ENCODE results near the gene CTBP1.

Gene CTBP1

DNA sequence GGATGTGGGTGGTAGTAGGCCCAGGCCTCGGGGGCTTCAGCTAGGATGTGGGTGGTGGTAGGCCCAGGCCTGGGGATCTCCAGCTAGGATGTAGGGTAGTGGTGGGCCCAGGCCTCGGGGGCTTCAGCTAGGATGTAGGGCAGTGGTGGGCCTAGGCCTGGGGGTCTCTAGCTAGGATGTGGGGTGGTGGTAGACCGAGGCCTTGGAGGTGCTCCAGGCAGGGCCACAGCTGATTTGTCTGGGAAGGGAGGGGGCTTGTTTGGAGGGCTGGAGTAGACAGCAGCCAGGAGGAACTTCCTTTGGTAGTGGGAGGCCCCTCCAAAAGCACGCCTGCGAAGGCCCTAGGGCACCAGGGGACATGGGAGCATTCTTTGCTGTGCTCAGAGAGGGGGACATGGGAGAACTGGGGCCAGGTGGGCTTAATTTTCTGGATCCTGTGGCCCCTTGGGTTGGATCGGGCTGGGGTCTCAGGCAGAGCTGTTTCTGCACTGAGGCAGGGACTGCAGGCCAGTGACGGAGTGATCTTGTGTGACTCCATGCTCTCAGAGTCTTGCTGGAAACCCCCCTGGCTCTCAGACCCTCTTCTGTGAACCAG is 73.2 kb downstream of the CTBP1 start:
- no peak for DNase-seq (ENCODE audit: low spot score)

DNA sequence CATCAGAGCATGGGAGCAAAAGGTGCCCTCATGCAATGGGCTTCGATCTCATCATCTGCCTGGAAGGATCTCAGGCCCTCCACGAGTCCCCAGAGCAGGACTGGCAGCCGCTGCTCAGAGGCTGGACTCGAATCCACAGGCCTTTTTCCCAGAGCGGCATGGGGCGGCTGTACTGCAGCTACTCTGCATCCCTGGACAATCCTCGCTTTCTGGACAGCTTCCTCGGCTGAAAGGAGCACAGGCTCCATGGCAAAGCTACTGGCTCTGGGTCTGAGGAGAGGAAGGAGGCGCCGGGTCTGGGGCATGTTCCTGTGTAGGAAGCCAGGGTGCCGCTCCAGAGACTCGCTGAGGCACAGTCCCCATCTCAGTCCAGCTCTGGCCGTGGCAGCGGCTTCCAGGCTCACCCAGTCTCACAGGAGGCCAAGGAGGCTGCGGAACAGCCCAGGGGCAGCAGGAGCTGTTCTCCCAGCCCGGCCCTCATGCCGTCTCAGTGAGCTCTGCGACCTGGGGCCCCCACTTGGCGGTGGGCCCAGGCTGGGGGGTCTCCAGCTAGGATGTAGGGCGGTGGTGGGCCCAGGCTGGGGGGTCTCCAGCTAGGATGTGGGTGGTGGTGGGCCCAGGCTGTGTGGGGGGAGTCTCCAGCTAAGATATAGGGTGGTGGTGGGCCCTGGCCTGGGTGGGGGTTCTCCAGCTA is 73.8 kb downstream of the CTBP1 start:
- DNase-seq (ENCODE audit: low spot score) = no peak

DNA sequence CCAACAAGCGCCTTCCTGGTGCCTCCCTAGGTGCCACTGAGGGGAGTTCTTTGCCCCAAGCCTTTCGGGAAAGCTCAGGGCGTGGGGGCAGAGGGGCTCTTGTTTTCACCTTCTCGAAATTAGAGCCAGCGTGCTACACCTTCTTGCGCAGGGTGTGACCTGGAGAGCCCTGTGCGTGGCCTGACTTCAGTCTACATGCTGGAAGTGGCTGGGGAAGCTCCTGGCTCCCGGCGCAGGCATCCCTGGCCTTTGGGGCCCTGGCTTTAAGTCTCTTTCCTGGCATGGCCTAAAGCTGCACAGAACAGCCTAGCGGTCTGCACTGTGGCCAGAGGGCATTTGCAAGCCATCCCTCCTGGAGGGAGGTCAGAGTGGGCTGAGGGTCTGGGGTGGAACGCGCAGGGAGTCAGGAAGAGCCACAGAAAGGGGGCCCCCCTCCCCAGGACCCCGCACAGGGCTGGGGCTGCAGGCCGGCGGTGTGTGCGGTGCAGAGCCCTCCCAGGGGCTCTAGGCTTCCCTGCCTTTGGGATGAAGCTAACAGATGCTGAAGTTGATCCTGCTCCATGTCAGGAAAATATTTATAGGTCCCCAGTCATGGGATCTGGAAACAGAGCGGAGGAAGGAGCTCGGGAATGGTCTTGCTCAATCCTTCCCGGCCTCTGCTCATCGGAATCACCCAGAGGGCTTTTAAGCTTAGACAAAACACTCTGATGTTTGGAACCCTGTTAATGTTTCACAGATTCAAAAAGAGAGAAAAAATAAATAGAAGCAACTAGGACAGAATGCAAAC is 75.8 kb downstream of the CTBP1 start:
- DNase-seq (ENCODE audit: low spot score) = no peak

GRCh38 chr4:1172228-1172851 is 76.6 kb downstream of the CTBP1 start, which contains the start of gene SPON2:
Gene SPON2, minus strand, starts transcription at chr4:1172583.
- DNase-seq (ENCODE audit: low spot score) = no peak

GRCh38 chr4:1171311-1172227 is 77.4 kb downstream of the CTBP1 start:
- no peak for DNase-seq (ENCODE audit: low spot score)

- no peak for DNase-seq (ENCODE audit: low spot score)
Measured at GRCh38 chr4:1170976-1171310, 78.0 kb downstream of the CTBP1 start.

- no peak for DNase-seq (ENCODE audit: low spot score)
Measured at GRCh38 chr4:1170156-1170975, 78.6 kb downstream of the CTBP1 start.

DNA sequence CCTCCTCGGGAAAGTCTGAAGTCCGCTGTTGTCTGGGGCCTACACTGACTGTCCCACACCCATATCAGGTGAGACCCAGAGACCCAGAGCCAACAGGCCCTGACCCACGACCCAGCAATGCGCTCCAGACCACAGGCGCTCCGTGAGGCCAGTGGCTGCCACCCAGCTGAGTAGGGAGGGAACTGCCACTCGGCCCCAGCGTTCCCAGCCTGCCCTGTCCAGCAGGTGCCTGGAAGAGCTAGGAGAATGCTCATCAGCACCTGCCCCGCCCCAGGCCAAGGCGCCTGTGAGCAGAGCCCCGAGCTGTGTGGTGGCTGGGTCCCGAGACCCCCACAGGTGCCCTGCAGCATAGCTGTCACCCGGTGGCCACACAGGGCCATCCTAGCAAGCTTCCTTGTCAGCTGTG is 79.2 kb downstream of the CTBP1 start:
- no peak for DNase-seq (ENCODE audit: low spot score)

GRCh38 chr4:1169171-1169671 is 79.7 kb downstream of the CTBP1 start:
- DNase-seq (ENCODE audit: low spot score) = no peak

- no peak for DNase-seq (ENCODE audit: low spot score)
Measured at GRCh38 chr4:1168191-1169101, 80.5 kb downstream of the CTBP1 start.

DNA sequence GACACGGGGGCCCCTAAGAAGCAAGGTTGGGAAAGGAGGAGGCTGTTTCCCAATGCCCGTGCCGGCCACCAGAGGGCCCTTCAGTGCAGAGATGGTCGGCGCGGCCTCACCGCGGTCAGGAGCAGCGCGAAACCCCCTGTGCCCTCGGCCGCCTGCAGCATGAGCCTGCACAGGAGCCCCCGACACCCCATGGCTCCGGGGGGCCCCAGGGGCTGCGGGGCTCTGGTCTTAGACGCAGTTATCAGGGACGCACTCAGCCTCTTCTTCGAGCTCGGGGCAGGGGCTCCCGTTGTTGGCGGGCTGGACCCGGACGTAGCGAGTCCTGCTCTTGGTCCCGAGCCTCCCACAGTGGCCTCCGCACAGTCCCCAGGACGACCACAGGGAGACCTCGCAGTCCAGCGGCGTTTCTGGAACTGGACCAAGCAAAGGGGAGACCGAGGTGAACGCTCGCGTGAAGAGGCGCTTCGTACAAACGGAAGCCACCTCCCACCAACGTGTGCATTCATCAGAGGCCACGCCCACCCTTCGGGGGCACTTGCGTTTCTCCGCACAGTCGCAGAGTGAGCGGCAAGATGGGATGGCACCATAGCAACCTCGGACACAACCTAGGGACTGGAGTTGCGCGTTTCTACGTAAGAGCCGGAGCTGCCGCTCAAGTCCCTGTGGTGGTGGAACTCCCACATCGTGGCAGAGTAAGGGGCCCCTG is 81.5 kb downstream of the CTBP1 start:
- DNase-seq (ENCODE audit: low spot score) = peak; percentile 56

GRCh38 chr4:1166509-1167243 is 82.3 kb downstream of the CTBP1 start:
- DNase-seq (ENCODE audit: low spot score) = no peak

- no peak for DNase-seq (ENCODE audit: low spot score)
Measured at GRCh38 chr4:1164956-1165545, 83.9 kb downstream of the CTBP1 start.

GRCh38 chr4:1164444-1164843 is 84.5 kb downstream of the CTBP1 start:
- no peak for DNase-seq (ENCODE audit: low spot score)

DNA sequence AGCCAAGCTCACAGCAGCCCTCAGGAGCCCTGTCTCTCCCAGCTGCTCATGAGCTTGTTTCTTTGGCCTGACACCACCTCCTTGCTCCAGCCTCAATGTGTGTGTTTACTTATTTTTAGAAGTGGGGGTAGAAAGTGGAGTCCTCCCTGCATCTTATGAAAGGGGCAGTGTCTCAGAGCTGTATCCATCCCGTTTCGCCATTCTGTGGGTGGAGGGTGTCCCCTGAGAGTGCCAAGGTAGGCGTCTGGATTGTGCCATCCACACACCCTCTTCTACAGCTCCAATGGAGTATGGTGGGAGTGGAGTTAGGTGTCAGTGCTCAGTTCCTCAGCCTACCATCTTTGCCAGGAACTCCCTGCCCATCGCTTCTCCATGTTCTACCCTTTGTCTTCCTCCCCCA is 84.9 kb downstream of the CTBP1 start:
- no peak for DNase-seq (ENCODE audit: low spot score)
